NT2/D1 (cell line): Measurements from ENCODE around the gene TGM6.

Experiments used
- SUZ12 ChIP-seq: IDR thresholded peaks from 2 replicates; pipeline ENCODE4 v1.6.1; 2011; ENCODE audit not compliant: insufficient read length, insufficient read depth; ENCODE audit errors: extremely low read depth
- YY1 ChIP-seq: IDR thresholded peaks from 2 replicates; pipeline ENCODE4 v1.6.1; 2011; ENCODE audit not compliant: insufficient read length, insufficient read depth

DNA sequence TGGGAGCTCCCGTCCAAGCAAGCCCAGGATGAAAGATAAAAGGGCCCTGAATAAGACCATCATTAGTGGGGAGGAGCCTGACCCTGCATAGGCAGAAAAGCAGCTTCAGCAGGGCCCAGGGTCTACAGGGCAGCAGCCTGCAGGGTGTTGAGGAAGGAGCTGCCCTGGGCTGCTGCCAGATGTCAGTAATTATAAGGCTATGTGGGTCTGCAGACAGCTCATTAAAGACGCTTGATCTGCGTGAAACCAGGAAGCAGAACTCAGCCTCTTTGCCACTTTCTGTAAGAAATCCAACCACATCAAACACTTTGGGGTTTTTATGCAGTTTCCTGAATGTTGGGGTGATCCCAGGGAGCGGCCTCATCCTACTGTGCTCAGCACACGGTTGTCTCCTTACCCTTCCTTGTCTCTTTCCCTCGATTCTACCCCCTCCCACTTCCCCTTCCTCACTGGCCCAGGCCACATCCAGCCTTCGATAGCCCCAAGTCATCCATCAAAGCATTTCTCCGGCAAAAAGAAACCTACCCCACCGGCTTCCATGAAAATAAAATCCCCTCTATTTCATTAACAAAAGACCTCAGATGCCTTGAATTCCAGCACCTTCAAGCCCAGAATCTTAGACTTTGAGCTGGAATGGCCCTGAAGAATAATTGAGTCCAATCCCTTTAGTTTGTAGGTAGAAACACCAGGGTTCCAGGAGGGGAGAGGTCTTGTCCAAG is 1.0 kb upstream of the TGM6 start:
- TF ChIP-seq YY1: no peak
- no peak for TF ChIP-seq SUZ12
